ENCODE data around the gene PPM1N.

Gene PPM1N

GRCh38 chr19:45471111-45471930 lies 26.9 kb upstream of the PPM1N start:
- no peak for DNase-seq

DNA sequence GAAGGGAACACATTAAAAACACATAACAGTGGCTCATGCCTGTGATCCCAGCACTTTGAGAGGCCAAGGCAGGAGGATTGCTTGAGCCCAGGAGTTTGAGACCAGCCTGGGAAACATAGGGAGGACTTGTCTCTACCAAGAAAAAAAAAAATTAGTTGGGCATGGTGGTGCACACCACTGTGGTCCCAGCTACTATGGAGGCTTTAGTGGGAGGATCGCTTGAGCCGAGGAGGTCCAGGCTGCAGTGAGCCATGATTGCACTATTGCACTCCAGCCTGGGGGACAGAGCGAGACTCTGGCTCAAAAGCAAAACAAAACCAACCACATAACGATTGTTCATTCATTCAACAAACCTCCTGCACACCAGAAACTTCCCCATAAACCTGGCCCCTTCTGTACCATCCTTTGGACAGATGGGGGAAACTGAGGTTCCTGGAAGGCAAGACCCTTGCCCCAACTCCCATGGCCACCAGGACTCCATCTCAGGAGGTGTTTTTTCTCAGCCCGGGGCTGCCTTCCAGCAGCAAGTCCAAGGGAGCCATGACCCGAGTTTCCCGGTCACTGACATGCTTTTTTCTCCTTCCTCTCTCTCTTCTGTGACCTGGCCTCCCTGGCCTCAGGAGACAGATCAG lies 26.2 kb upstream of the PPM1N start:
- no peak for DNase-seq

GRCh38 chr19:45472563-45473366 lies 25.5 kb upstream of the PPM1N start:
- DNase-seq = no peak

- no peak for DNase-seq
Measured at GRCh38 chr19:45473367-45473681, 24.9 kb upstream of the PPM1N start.

GRCh38 chr19:45473682-45474605 lies 24.3 kb upstream of the PPM1N start:
- DNase-seq = no peak

DNA sequence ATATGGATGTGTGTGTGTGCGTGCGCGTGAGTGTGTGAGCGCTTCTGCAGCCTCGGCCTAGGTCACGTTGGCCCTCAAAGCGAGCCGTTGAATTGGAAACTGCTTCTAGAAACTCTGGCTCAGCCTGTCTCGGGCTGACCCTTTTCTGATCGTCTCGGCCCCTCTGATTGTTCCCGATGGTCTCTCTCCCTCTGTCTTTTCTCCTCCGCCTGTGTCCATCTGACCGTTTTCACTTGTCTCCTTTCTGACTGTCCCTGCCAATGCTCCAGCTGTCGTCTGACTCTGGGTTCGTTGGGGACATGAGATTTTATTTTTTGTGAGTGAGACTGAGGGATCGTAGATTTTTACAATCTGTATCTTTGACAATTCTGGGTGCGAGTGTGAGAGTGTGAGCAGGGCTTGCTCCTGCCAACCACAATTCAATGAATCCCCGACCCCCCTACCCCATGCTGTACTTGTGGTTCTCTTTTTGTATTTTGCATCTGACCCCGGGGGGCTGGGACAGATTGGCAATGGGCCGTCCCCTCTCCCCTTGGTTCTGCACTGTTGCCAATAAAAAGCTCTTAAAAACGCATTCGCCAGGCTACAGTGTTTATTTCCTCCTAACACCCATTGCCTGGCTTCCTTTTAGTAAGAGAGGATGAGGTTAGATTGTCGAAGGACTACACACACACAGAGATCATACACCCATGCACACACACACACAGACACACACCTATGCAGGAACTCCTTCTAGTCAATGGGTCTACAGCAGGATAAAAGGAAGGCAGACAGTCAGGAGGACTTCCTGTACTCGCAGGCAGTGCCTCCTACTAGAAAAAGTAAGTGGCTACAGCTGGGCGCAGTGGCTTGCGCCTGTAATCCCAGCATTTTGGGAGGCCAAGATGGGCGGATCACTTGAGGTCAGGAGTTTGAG lies 23.4 kb upstream of the PPM1N start:
- DNase-seq = no peak

- DNase-seq = no peak
Measured at GRCh38 chr19:45475537-45476291, 22.5 kb upstream of the PPM1N start.

GRCh38 chr19:45476304-45476703 lies 21.9 kb upstream of the PPM1N start:
- no peak for DNase-seq

DNA sequence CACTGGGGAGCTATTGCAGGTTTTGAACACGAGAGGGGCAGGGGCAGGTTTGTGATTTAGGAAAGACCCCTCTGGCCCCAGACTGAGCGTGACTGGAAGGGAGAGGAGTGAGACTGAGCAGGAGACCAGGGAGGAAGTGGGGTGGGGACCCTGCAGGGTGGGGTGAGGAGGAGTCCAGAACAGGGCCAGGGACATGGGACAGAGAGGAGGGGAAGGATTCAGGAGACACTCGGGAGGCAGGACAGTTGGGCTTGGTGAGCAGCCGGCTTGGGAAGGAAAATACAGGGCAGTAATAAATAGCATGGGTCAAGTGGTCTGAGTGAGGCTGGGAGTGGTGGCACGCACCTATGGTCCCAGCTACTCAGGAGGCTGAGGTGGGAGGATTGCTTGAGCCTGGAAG lies 21.1 kb upstream of the PPM1N start:
- no peak for DNase-seq

GRCh38 chr19:45477713-45478453 lies 20.4 kb upstream of the PPM1N start:
- DNase-seq = no peak

DNA sequence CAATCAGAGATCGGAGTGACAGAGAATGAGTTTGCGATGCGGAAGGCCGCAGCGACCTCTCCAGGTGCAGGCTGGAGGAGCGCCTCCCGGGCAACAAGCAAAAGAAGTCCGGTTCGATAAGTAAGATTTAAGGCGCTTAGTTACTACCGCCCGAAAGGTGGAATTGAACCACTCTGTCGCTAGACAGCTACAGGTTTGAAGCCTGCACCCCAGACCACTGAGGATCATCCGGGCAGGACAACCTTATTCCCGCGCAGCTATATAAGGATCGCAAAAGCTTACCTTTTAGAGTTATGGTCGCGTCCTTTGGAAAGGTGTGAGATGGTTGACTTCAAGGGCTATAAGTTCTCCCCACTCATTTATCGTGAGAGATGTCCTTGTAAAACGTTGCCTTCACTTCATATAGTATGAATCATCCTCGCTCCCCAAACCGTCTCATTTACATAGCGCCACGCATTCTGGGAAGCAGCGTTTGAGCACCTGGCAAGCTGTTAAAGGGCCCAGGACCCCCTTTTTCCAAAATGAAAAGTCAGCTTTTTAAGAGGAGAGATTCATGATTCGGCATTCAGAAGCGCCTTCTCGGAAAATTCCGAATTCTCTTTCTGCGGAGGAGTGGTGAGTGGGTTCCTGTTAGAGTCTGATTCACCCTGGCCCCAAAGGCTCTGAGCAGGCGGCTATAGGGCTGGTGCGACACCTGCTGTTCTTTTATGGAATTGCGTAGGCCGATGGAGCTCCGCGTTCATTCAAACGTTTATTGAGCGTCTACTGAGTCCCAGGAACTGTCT lies 19.6 kb upstream of the PPM1N start:
- peak; percentile 92 for DNase-seq

- no peak for DNase-seq
Measured at GRCh38 chr19:45483033-45483432, 15.2 kb upstream of the PPM1N start.

DNA sequence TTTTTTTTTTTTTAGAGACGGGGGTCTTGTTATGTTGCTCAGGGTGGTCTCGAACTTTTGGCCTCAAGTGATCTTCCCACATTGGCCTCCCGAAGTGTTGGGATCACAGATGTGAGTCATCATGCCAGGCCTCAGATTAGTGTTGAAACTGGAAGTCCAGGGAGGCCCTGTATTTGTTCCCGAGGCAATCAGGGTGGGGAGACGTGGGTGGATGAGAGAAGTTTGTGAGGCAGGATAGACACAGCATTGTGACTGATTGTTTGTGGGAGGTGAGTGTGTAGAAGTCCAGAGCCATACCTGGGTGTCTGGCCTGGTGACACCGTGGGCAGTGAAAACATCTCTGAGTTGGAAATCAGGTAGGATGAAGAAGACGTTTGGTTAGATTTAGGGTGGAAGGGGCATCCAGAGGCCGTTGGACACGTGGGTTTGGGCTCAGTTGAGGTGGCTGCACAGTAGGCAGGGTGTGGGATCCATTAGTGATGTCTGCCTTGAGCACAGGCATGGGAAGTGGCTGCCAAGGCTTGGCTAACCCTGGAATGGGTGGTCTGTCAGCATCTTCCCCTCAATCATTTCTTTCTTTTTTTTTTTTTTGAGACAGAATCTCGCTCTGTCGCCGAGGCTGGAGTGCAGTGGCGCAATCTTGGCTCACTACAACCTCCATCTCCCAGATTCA lies 13.8 kb upstream of the PPM1N start:
- DNase-seq = no peak

DNA sequence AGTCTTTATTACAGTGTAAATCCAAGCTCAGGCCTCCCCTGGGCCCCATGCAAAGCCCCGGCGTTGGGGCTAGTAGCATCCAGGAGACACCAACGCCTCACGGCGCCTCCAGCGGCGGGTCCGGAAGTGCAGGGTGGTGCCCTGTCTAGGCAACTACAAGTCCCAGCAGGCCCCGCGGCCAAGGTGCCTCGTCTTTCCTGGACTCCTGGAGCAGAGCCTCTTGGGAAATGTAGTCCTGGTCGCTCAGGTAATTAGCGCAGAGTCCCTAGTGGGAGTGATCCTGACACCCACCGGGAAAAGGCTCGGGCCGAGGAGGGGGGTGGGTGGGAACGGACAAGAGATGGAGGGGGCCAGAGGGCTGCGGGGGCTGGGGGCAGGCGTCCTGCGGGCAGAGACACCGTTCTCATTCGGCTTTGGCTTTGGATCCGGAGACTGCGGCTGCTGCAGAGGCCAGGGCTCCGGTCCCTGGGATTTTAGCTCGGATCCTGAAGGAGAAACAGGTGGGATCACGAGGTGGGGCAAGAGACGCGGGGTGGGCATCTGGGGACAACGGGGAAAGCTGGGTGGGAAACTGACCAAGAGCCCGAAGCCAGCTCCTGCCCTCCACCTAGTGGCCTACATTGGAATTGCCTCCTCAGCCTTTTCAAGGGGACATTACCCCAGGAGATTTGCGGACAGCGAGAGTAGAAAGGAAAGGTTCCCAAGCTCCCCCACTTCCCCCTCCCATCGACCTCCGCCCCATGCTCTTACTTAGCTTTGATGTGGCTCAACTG lies 12.8 kb upstream of the PPM1N start:
- peak; percentile 90 for DNase-seq

- no peak for DNase-seq
Measured at GRCh38 chr19:45488708-45489107, 9.5 kb upstream of the PPM1N start.

DNA sequence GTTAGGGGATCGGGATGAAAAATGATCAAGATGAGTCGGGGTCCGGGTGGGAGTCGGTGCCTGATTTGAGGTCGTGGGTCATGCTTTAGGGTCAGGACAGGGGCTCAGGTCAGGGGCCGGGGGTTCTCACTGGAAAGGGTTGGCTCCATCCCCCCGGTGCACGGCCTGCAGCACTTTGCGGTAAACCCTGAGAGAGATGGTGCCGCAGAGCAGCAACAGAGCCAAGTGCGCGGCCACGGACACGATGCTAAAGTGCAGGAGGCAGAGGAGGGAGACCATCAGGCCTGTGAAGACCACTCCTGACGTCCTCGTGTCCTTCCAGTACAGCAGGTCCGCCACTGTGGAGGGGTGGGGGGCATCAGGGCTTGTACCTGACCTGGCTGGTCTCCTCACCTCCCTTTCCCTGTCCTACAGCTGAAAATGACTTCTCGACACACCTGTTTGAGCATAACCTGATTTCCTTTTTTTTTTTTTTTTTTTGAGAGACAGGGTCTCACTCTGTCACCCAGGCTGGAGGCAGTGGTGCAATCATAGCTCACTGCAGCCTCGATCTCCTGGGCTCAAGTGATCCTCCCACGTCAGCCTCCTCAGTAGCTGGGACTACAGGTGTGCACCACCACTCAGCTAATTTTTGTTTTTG lies 8.9 kb upstream of the PPM1N start:
- DNase-seq = no peak

- DNase-seq = no peak
Measured at GRCh38 chr19:45492137-45492626, 6.1 kb upstream of the PPM1N start.

Measured in DMS 273 treated with DMSO at 0.1 percent for 48 hours (cell line).